Naive thymus-derived CD8-positive, alpha-beta T cell (primary cell): ENCODE data around the gene LRFN2. TPM values are rescaled to one million over a fixed set of nuclear protein-coding genes. Genes with fewer than 3 reads are reported as not detected.

Experiments used
- ATAC-seq, 2 donors: fragments of 150-1000 bp; cut with Tn5 transposase in 1 of 2; sonication (Bioruptor Pico), chemical (Tn5 transposase) in 1 of 2; 1 replicate in 1 of 2; 2 replicates in 1 of 2; pipeline ENCODE4 v1.10.0; 2021; ENCODE audit warnings: mild to moderate bottlenecking in 2 of 2, moderate library complexity in 2 of 2
- POLR2A ChIA-PET: fragments of 350-600 bp; sonication (Branson Sonifier 250); formaldehyde crosslinking; loops from one replicate; lab custom pipeline; 2021; ENCODE audit warnings: antibody characterized with exemption; lab: Charles Lee
- DNase-seq, 10 donors: peaks; one replicate each; pipeline versions ENCODE4 v3.0.0 to v3.0.0-alpha.2; 2020 to 2022
- H3K27ac Mint-ChIP-seq, 10 donors: one replicate each; pipeline ENCODE4 v1.8.0; 2020 to 2022; ENCODE audit warnings: mild to moderate bottlenecking in 10 of 10, mixed read lengths in 10 of 10, moderate library complexity in 4 of 10, inconsistent platforms in 1 of 10
- H3K27me3 Mint-ChIP-seq, 5 donors: one replicate each; pipeline ENCODE4 v1.8.0; 2021 to 2022; ENCODE audit warnings: mixed read lengths in 5 of 5
- H3K36me3 Mint-ChIP-seq, 3 donors: one replicate each; pipeline ENCODE4 v1.8.0; 2020 to 2022; ENCODE audit warnings: mixed read lengths in 3 of 3, mild to moderate bottlenecking in 2 of 3, inconsistent platforms in 1 of 3
- H3K4me1 Mint-ChIP-seq, 4 donors: one replicate each; pipeline ENCODE4 v1.8.0; 2021 to 2022; ENCODE audit warnings: mixed read lengths in 4 of 4
- H3K4me3 Mint-ChIP-seq, 10 donors: one replicate each; pipeline ENCODE4 v1.8.0; 2020 to 2022; ENCODE audit warnings: mild to moderate bottlenecking in 10 of 10, mixed read lengths in 10 of 10, moderate library complexity in 6 of 10, inconsistent platforms in 1 of 10
- H3K9me3 Mint-ChIP-seq, 9 donors: one replicate each; pipeline ENCODE4 v1.8.0; 2020 to 2022; ENCODE audit warnings: mixed read lengths in 9 of 9, mild to moderate bottlenecking in 3 of 9, inconsistent platforms in 1 of 9, moderate library complexity in 1 of 9
- polyA plus RNA-seq, 3 donors: library from polyadenylated mRNA; unstranded; fragments of 300-500 nt; fragmentation: Illumina TruSeq; gene quantifications; one replicate each; pipeline ENCODE4 v1.2.3, GENCODE V29; 2021
- total RNA-seq, 8 experiments: library from RNA in 2 of 8; stranded (reverse) in 2 of 8; gene quantifications; one replicate each; pipeline ENCODE4 v1.2.3 and lab custom pipeline; 2021 to 2026

LRFN2 gene
- total and polyA plus RNA-seq, 5 experiments from 2014 or later, result 0.09 to 0.25 TPM; not detected in 3

- ATAC-seq (no peak), DNase-seq (no peak)
- no peaks in the 10 kb centered on the region for H3K9me3 Mint-ChIP-seq
- no peaks in the 10 kb centered on the region for H3K4me1 Mint-ChIP-seq
- H3K4me3 Mint-ChIP-seq, result no peak overlapping the region
- no peaks in the 10 kb centered on the region for H3K36me3 Mint-ChIP-seq
- H3K27ac Mint-ChIP-seq, result no peak overlapping the region
- POLR2A ChIA-PET, result no interaction called here
- peaks cover 0 to 8% (median 0%) of the 10 kb centered on the region in 5 donors for H3K27me3 Mint-ChIP-seq
These were observed 238.6 kb downstream of the LRFN2 start for GRCh38 chr6:40348591-40348990.

- no peak for DNase-seq
- Mint-ChIP-seq H3K9me3 (no peaks in the 10 kb centered on the region), H3K27ac (no peak overlapping the region), H3K36me3 (no peaks in the 10 kb centered on the region), H3K4me1 (no peaks in the 10 kb centered on the region), H3K27me3 (peaks cover 0 to 8% (median 0%) of the 10 kb centered on the region in 5 donors), H3K4me3 (no peak overlapping the region)
- POLR2A ChIA-PET, result no interaction called here
- no peak for ATAC-seq
These were observed 239.6 kb downstream of the LRFN2 start for GRCh38 chr6:40347571-40348011.

- H3K9me3 Mint-ChIP-seq, result no peaks in the 10 kb centered on the region
- ATAC-seq (no peak), DNase-seq (no peak)
- H3K36me3 Mint-ChIP-seq, result no peaks in the 10 kb centered on the region
- no peak overlapping the region for H3K27ac Mint-ChIP-seq
- peaks cover 0 to 8% (median 1%) of the 10 kb centered on the region in 5 donors for H3K27me3 Mint-ChIP-seq
- H3K4me1 Mint-ChIP-seq, result no peaks in the 10 kb centered on the region
- H3K4me3 Mint-ChIP-seq, result no peak overlapping the region
- POLR2A ChIA-PET, result no interaction called here
These were observed 240.9 kb downstream of the LRFN2 start for GRCh38 chr6:40346246-40346645.

- peak in 1 of 10 donors; percentile 7 for DNase-seq
These were observed 242.5 kb downstream of the LRFN2 start for GRCh38 chr6:40344566-40345167.

GRCh38 chr6:40343877-40344565 lies 243.1 kb downstream of the LRFN2 start:
- no peak for ATAC-seq
- Mint-ChIP-seq H3K27ac (no peak overlapping the region), H3K4me1 (no peaks in the 10 kb centered on the region), H3K9me3 (no peaks in the 10 kb centered on the region), H3K4me3 (no peak overlapping the region), H3K27me3 (peaks cover 0 to 8% (median 2%) of the 10 kb centered on the region in 5 donors), H3K36me3 (no peaks in the 10 kb centered on the region)
- POLR2A ChIA-PET, result interaction anchor here (0.6 kb wide), 1 partner anchor 78 kb away, joined by 3 read pairs; no protein-coding TSS in a partner anchor
- no peak for DNase-seq

More at GRCh38 chr6:40344566-40345167, 242.5 kb downstream of the LRFN2 start:
- peaks cover 0 to 8% (median 2%) of the 10 kb centered on the region in 5 donors for H3K27me3 Mint-ChIP-seq
- no peaks in the 10 kb centered on the region for H3K36me3 Mint-ChIP-seq
- H3K9me3 Mint-ChIP-seq, result no peaks in the 10 kb centered on the region
- no peaks in the 10 kb centered on the region for H3K4me1 Mint-ChIP-seq
- POLR2A ChIA-PET, result no interaction called here
- ATAC-seq, result no peak
- H3K27ac Mint-ChIP-seq, result no peak overlapping the region
- H3K4me3 Mint-ChIP-seq, result no peak overlapping the region

- Mint-ChIP-seq H3K36me3 (no peaks in the 10 kb centered on the region), H3K9me3 (no peaks in the 10 kb centered on the region), H3K27me3 (peaks cover 0 to 8% (median 2%) of the 10 kb centered on the region in 5 donors), H3K4me1 (no peaks in the 10 kb centered on the region), H3K4me3 (no peak overlapping the region), H3K27ac (no peak overlapping the region)
- ATAC-seq, result no peak
- POLR2A ChIA-PET, result no interaction called here
- peak in 1 of 10 donors; percentile 11 for DNase-seq
These were observed 243.8 kb downstream of the LRFN2 start for GRCh38 chr6:40343318-40343876.

GRCh38 chr6:40342723-40343122 lies 244.4 kb downstream of the LRFN2 start:
- POLR2A ChIA-PET, result no interaction called here
- DNase-seq, result peak in 1 of 10 donors; percentile 8
- no peak for ATAC-seq

GRCh38 chr6:40341726-40342125 lies 245.4 kb downstream of the LRFN2 start:
- no peaks in the 10 kb centered on the region for H3K36me3 Mint-ChIP-seq
- peaks cover 0 to 14% (median 10%) of the 10 kb centered on the region in 5 donors for H3K27me3 Mint-ChIP-seq
- no peaks in the 10 kb centered on the region for H3K9me3 Mint-ChIP-seq
- peaks cover 0 to 3% (median 0%) of the 10 kb centered on the region in 4 donors for H3K4me1 Mint-ChIP-seq
- POLR2A ChIA-PET, result no interaction called here
- DNase-seq (peak in 1 of 10 donors; percentile 7), ATAC-seq (no peak)
- H3K4me3 Mint-ChIP-seq, result no peak overlapping the region
- H3K27ac Mint-ChIP-seq, result no peak overlapping the region

More at GRCh38 chr6:40342723-40343122, 244.4 kb downstream of the LRFN2 start:
- Mint-ChIP-seq H3K36me3 (no peaks in the 10 kb centered on the region), H3K4me1 (peaks cover 0 to 3% (median 0%) of the 10 kb centered on the region in 4 donors), H3K4me3 (no peak overlapping the region), H3K9me3 (no peaks in the 10 kb centered on the region), H3K27ac (no peak overlapping the region), H3K27me3 (peaks cover 0 to 13% (median 7%) of the 10 kb centered on the region in 5 donors)
